HepG2 (cell line): ENCODE results near the gene IL17C. TPM values are rescaled to one million over a fixed set of nuclear protein-coding genes. Genes with fewer than 3 reads are reported as not detected.

ENCODE experiments used
- HIVEP1 ChIP-seq: sonication (generic); formaldehyde crosslinking; IDR thresholded peaks from 2 replicates; pipeline ENCODE4 v1.4.0; 2020; ENCODE audit warnings: mild to moderate bottlenecking, missing genetic modification reagents
- HOXD1 ChIP-seq: sonication (generic); formaldehyde crosslinking; IDR thresholded peaks from 2 replicates; pipeline ENCODE4 v1.5.0; 2020; ENCODE audit warnings: missing genetic modification reagents
- KLF13 ChIP-seq: sonication (generic); formaldehyde crosslinking; IDR thresholded peaks from 2 replicates; pipeline ENCODE4 v1.4.0; 2020; ENCODE audit warnings: mild to moderate bottlenecking, missing genetic modification reagents
- RORA ChIP-seq: sonication (generic); formaldehyde crosslinking; IDR thresholded peaks from 2 replicates; pipeline ENCODE4 v1.5.0; 2020; ENCODE audit warnings: mild to moderate bottlenecking, missing genetic modification reagents, moderate library complexity
- SUZ12 ChIP-seq: fragments of 150-350 bp; IDR thresholded peaks from 2 replicates; pipeline ENCODE4 v1.6.1; 2014; ENCODE audit warnings: low read depth, low read length
- TBP ChIP-seq: sonication (generic); formaldehyde crosslinking; IDR thresholded peaks from 2 replicates; pipeline ENCODE4 v1.5.0; 2020; ENCODE audit warnings: missing genetic modification reagents
- TP53 ChIP-seq: sonication (generic); formaldehyde crosslinking; conservative IDR thresholded peaks from 2 replicates; pipeline ENCODE4 v1.4.0; 2020; ENCODE audit warnings: missing genetic modification reagents
- ZBTB3 ChIP-seq: sonication (generic); formaldehyde crosslinking; IDR thresholded peaks from 2 replicates; pipeline ENCODE4 v1.4.0; 2020; ENCODE audit warnings: low read depth, mild to moderate bottlenecking, moderate library complexity, missing genetic modification reagents, borderline replicate concordance
- ZBTB34 ChIP-seq: sonication (generic); formaldehyde crosslinking; IDR thresholded peaks from 2 replicates; pipeline ENCODE4 v1.8.0; 2022; ENCODE audit warnings: mild to moderate bottlenecking, missing genetic modification reagents
- ZFP82 ChIP-seq: sonication (generic); formaldehyde crosslinking; IDR thresholded peaks from 2 replicates; pipeline ENCODE4 v1.5.1; 2020; ENCODE audit warnings: mild to moderate bottlenecking, missing genetic modification reagents, borderline replicate concordance
- ZNF224 ChIP-seq: sonication (generic); formaldehyde crosslinking; IDR thresholded peaks from 2 replicates; pipeline ENCODE4 v1.5.0; 2020; ENCODE audit warnings: mild to moderate bottlenecking, missing genetic modification reagents
- ZNF24 ChIP-seq: fragments of 450-650 bp; IDR thresholded peaks from 2 replicates; pipeline ENCODE4 v1.6.1; 2017; ENCODE audit warnings: antibody characterized with exemption, mild to moderate bottlenecking
- ZNF274 ChIP-seq: sonication (generic); formaldehyde crosslinking; IDR thresholded peaks from 2 replicates; pipeline ENCODE4 v1.5.1; 2020; ENCODE audit warnings: mild to moderate bottlenecking, missing genetic modification reagents
- ZNF644 ChIP-seq: IDR thresholded peaks from 2 replicates; pipeline ENCODE4 v1.6.1; 2016; ENCODE audit warnings: low read depth
- polyA plus RNA-seq, 8 experiments: library from polyadenylated mRNA; depleted of rRNA in 3 of 8; stranded (reverse) in 7 of 8; unstranded in 1 of 8; fragments of >200 nt; fragmentation: Illumina TruSeq in 4 of 8; extraction: Trizol in 4 of 8; gene quantifications; 2 replicates each; pipeline versions ENCODE4 v1.2.1 to v1.2.3, GENCODE V29; 2011 to 2016; ENCODE audit warnings: low read depth in 4 of 8, missing spikeins in 1 of 8, mixed read lengths in 1 of 8; ENCODE audit not compliant: insufficient read depth in 1 of 8
- total RNA-seq, 5 experiments: library from RNA; depleted of rRNA; stranded (reverse); fragments of >200 nt; fragmentation: Illumina TruSeq; extraction: Trizol; gene quantifications; 2 replicates each; pipeline ENCODE4 v1.2.3, GENCODE V29; 2016; ENCODE audit warnings: low read depth in 1 of 5
- TF ChIP-seq, protein P1 (sequence below): sonication (generic); formaldehyde crosslinking; IDR thresholded peaks from 2 replicates; pipeline ENCODE4 v1.4.0; 2020; ENCODE audit warnings: missing genetic modification reagents, borderline replicate concordance
- TF ChIP-seq, protein P2 (sequence below): sonication (generic); formaldehyde crosslinking; IDR thresholded peaks from 2 replicates; pipeline ENCODE4 v1.4.0; 2020; ENCODE audit warnings: missing genetic modification reagents, borderline replicate concordance
- TF ChIP-seq, protein P3 (sequence below): sonication (generic); formaldehyde crosslinking; IDR thresholded peaks from 2 replicates; pipeline ENCODE4 v1.9.0; 2021; ENCODE audit warnings: missing genetic modification reagents, borderline replicate concordance
- TF ChIP-seq, protein P4 (sequence below): fragments of 450-650 bp; IDR thresholded peaks from 2 replicates; pipeline ENCODE4 v1.6.1; 2016

The IL17C gene
- total and polyA plus RNA-seq, 2 of the 13 experiments (the other 11 are each of a cell fraction or from before 2014, with no cell fraction given): not detected

- TF ChIP-seq, protein P1, sequence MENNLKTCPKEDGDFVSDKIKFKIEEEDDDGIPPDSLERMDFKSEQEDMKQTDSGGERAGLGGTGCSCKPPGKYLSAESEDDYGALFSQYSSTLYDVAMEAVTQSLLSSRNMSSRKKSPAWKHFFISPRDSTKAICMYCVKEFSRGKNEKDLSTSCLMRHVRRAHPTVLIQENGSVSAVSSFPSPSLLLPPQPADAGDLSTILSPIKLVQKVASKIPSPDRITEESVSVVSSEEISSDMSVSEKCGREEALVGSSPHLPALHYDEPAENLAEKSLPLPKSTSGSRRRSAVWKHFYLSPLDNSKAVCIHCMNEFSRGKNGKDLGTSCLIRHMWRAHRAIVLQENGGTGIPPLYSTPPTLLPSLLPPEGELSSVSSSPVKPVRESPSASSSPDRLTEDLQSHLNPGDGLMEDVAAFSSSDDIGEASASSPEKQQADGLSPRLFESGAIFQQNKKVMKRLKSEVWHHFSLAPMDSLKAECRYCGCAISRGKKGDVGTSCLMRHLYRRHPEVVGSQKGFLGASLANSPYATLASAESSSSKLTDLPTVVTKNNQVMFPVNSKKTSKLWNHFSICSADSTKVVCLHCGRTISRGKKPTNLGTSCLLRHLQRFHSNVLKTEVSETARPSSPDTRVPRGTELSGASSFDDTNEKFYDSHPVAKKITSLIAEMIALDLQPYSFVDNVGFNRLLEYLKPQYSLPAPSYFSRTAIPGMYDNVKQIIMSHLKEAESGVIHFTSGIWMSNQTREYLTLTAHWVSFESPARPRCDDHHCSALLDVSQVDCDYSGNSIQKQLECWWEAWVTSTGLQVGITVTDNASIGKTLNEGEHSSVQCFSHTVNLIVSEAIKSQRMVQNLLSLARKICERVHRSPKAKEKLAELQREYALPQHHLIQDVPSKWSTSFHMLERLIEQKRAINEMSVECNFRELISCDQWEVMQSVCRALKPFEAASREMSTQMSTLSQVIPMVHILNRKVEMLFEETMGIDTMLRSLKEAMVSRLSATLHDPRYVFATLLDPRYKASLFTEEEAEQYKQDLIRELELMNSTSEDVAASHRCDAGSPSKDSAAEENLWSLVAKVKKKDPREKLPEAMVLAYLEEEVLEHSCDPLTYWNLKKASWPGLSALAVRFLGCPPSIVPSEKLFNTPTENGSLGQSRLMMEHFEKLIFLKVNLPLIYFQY (CRISPR knock-in tag): no peak
- TF ChIP-seq HIVEP1 (CRISPR knock-in tag): 0 out of 2 replicates have a peak, but pooled peaks have one; percentile 27
- TF ChIP-seq SUZ12: no peak
- TF ChIP-seq, protein P2, sequence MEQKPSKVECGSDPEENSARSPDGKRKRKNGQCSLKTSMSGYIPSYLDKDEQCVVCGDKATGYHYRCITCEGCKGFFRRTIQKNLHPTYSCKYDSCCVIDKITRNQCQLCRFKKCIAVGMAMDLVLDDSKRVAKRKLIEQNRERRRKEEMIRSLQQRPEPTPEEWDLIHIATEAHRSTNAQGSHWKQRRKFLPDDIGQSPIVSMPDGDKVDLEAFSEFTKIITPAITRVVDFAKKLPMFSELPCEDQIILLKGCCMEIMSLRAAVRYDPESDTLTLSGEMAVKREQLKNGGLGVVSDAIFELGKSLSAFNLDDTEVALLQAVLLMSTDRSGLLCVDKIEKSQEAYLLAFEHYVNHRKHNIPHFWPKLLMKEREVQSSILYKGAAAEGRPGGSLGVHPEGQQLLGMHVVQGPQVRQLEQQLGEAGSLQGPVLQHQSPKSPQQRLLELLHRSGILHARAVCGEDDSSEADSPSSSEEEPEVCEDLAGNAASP: 0 out of 2 replicates have a peak, but pooled peaks have one; percentile 18
- no peak for TF ChIP-seq ZBTB34 (CRISPR knock-in tag)
- TF ChIP-seq ZNF224: no peak
- no peak for TF ChIP-seq ZBTB3 (CRISPR knock-in tag)
- TF ChIP-seq, protein P3, sequence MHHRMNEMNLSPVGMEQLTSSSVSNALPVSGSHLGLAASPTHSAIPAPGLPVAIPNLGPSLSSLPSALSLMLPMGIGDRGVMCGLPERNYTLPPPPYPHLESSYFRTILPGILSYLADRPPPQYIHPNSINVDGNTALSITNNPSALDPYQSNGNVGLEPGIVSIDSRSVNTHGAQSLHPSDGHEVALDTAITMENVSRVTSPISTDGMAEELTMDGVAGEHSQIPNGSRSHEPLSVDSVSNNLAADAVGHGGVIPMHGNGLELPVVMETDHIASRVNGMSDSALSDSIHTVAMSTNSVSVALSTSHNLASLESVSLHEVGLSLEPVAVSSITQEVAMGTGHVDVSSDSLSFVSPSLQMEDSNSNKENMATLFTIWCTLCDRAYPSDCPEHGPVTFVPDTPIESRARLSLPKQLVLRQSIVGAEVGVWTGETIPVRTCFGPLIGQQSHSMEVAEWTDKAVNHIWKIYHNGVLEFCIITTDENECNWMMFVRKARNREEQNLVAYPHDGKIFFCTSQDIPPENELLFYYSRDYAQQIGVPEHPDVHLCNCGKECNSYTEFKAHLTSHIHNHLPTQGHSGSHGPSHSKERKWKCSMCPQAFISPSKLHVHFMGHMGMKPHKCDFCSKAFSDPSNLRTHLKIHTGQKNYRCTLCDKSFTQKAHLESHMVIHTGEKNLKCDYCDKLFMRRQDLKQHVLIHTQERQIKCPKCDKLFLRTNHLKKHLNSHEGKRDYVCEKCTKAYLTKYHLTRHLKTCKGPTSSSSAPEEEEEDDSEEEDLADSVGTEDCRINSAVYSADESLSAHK (CRISPR knock-in tag): no peak
- TF ChIP-seq HOXD1 (CRISPR knock-in tag): no peak
- no peak for TF ChIP-seq TP53 (CRISPR knock-in tag)
- TF ChIP-seq ZNF644 (CRISPR knock-in tag): no peak
- TF ChIP-seq, protein P4, sequence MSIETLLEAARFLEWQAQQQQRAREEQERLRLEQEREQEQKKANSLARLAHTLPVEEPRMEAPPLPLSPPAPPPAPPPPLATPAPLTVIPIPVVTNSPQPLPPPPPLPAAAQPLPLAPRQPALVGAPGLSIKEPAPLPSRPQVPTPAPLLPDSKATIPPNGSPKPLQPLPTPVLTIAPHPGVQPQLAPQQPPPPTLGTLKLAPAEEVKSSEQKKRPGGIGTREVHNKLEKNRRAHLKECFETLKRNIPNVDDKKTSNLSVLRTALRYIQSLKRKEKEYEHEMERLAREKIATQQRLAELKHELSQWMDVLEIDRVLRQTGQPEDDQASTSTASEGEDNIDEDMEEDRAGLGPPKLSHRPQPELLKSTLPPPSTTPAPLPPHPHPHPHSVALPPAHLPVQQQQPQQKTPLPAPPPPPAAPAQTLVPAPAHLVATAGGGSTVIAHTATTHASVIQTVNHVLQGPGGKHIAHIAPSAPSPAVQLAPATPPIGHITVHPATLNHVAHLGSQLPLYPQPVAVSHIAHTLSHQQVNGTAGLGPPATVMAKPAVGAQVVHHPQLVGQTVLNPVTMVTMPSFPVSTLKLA: 0 out of 2 replicates have a peak, but pooled peaks have one; percentile 5
- peak; percentile 77; the same call in 1 of the 2 replicates for TF ChIP-seq ZNF274 (CRISPR knock-in tag)
- no peak for TF ChIP-seq RORA (CRISPR knock-in tag)
- no peak for TF ChIP-seq ZNF24
- no peak for TF ChIP-seq ZFP82 (CRISPR knock-in tag)
- no peak for TF ChIP-seq KLF13
- TF ChIP-seq TBP (CRISPR knock-in tag): no peak
Observed at GRCh38 chr16:88685156-88686061, 47.0 kb downstream of the IL17C start (continued).
